Islet of Langerhans (tissue), 1 donor: ENCODE data around the gene S100A6.
"Not testable (repeated sequence)": the region's sequence is repeated elsewhere in the genome, so short reads cannot be mapped to it uniquely, and the experiment has no call there.

ENCODE experiments used
- FAIRE-seq: peaks from one replicate; lab custom pipeline; 2011; peaks lifted over from hg19 to GRCh38; lab: Jason Lieb, UNC

Gene S100A6

GRCh38 chr1:153535242-153536011 lies at the start of gene S100A6:
TSS of gene S100A6 (minus strand) at chr1:153535991. CDS start at chr1:153535339, 652 bp downstream.
- no peak for FAIRE-seq

- FAIRE-seq, result no peak
Measured at GRCh38 chr1:153585006-153585405, 49.2 kb upstream of the S100A6 start.

GRCh38 chr1:153583976-153584375 lies 48.2 kb upstream of the S100A6 start:
- FAIRE-seq, result no peak

- not testable (repeated sequence) for FAIRE-seq
Measured at GRCh38 chr1:153583514-153583913, 47.7 kb upstream of the S100A6 start.

- FAIRE-seq, result not testable (repeated sequence)
Measured at GRCh38 chr1:153582836-153583235, 47.0 kb upstream of the S100A6 start.

- no peak for FAIRE-seq
Measured at GRCh38 chr1:153578936-153579335, 43.1 kb upstream of the S100A6 start.

- FAIRE-seq, result no peak
Measured at GRCh38 chr1:153578490-153578889, 42.7 kb upstream of the S100A6 start.

- no peak for FAIRE-seq
Measured at GRCh38 chr1:153577624-153578051, 41.8 kb upstream of the S100A6 start.

GRCh38 chr1:153577138-153577537 lies 41.3 kb upstream of the S100A6 start:
- FAIRE-seq, result no peak

- FAIRE-seq, result not testable (repeated sequence)
Measured at GRCh38 chr1:153575497-153575896, 39.7 kb upstream of the S100A6 start.

- FAIRE-seq, result not testable (repeated sequence)
Measured at GRCh38 chr1:153575081-153575491, 39.3 kb upstream of the S100A6 start.

- no peak for FAIRE-seq
Measured at GRCh38 chr1:153573351-153573750, 37.6 kb upstream of the S100A6 start.

- FAIRE-seq, result no peak
Measured at GRCh38 chr1:153572569-153573015, 36.8 kb upstream of the S100A6 start.

- no peak for FAIRE-seq
Measured at GRCh38 chr1:153571706-153572105, 35.9 kb upstream of the S100A6 start.

GRCh38 chr1:153570874-153571273 lies 35.1 kb upstream of the S100A6 start:
- FAIRE-seq, result no peak

GRCh38 chr1:153569465-153569864 lies 33.7 kb upstream of the S100A6 start:
- FAIRE-seq, result no peak

GRCh38 chr1:153568367-153569099 lies 32.7 kb upstream of the S100A6 start:
- no peak for FAIRE-seq

GRCh38 chr1:153567621-153568366 lies 32.0 kb upstream of the S100A6 start:
- FAIRE-seq, result no peak

- no peak for FAIRE-seq
Measured at GRCh38 chr1:153566414-153567371, 30.9 kb upstream of the S100A6 start.

- no peak for FAIRE-seq
Measured at GRCh38 chr1:153565529-153566374, 30.0 kb upstream of the S100A6 start, which contains the start of gene S100A2. TSS of gene S100A2 (minus strand) at chr1:153565844. CDS start at chr1:153563877, 1,967 bp downstream.
